Vagina (tissue), 2 donors: ENCODE data around the gene GATA3. TPM values are rescaled to one million over a fixed set of nuclear protein-coding genes. Genes with fewer than 3 reads are reported as not detected.

Experiments used
- DNase-seq, 2 donors: peaks; one replicate each; pipeline ENCODE4 v3.0.0-alpha.2; 2017; ENCODE audit errors: extremely low spot score in 2 of 2
- H3K27ac ChIP-seq: fragments of 200-600 bp; sonication (generic); one replicate; pipeline ENCODE4 v1.5.1; 2019
- H3K27me3 ChIP-seq: fragments of 200-600 bp; sonication (generic); one replicate; pipeline ENCODE4 v1.5.1; 2019
- H3K36me3 ChIP-seq, 2 donors: fragments of 200-600 bp; sonication (generic); one replicate each; pipeline ENCODE4 v1.5.1; 2017 to 2019
- H3K4me1 ChIP-seq: fragments of 200-600 bp; sonication (generic); one replicate; pipeline ENCODE4 v1.5.1; 2019
- H3K4me3 ChIP-seq, 2 donors: fragments of 200-600 bp; sonication (generic); 1 replicate in 1 of 2; 2 replicates in 1 of 2; pipeline ENCODE4 v1.5.1; 2016 to 2019
- H3K9me3 ChIP-seq: fragments of 200-600 bp; sonication (generic); one replicate; pipeline ENCODE4 v1.5.1; 2019
- POLR2A ChIP-seq, 2 donors: fragments of 450-650 bp; IDR thresholded peaks; one replicate each; pipeline ENCODE4 v1.6.1; 2017; ENCODE audit warnings: antibody characterized with exemption in 2 of 2, mild to moderate bottlenecking in 2 of 2, moderate library complexity in 2 of 2
- POLR2AphosphoS5 ChIP-seq, 2 donors: sonication (generic); formaldehyde crosslinking; IDR thresholded peaks; one replicate each; pipeline ENCODE4 v1.9.0; 2017; ENCODE audit warnings: antibody characterized with exemption in 2 of 2, mild to moderate bottlenecking in 2 of 2, low read depth in 1 of 2; ENCODE audit not compliant: insufficient read depth in 1 of 2
- intact Hi-C: fragments of 100-400 bp; cut with DNase I; formaldehyde crosslinking; loops from one replicate; pipeline ENCODE4 v1.15.1; 2023
- total RNA-seq: library from RNA; depleted of rRNA; stranded (reverse); fragments of >200 nt; gene quantifications from one replicate; pipeline ENCODE4 v1.2.3, GENCODE V29; 2016
- TF ChIP-seq, protein P1 (sequence below), 3 experiments: fragments of 450-650 bp in 2 of 3; fragments of 200-600 bp in 1 of 3; sonication (generic) in 1 of 3; IDR thresholded peaks; one replicate each; pipeline ENCODE4 v1.5.1; 2017 to 2019; ENCODE audit warnings: antibody characterized with exemption in 3 of 3, mild to moderate bottlenecking in 2 of 3, moderate library complexity in 2 of 3

The GATA3 gene
- total RNA-seq, 1 donor from 2014 or later = 8.6 TPM

DNA sequence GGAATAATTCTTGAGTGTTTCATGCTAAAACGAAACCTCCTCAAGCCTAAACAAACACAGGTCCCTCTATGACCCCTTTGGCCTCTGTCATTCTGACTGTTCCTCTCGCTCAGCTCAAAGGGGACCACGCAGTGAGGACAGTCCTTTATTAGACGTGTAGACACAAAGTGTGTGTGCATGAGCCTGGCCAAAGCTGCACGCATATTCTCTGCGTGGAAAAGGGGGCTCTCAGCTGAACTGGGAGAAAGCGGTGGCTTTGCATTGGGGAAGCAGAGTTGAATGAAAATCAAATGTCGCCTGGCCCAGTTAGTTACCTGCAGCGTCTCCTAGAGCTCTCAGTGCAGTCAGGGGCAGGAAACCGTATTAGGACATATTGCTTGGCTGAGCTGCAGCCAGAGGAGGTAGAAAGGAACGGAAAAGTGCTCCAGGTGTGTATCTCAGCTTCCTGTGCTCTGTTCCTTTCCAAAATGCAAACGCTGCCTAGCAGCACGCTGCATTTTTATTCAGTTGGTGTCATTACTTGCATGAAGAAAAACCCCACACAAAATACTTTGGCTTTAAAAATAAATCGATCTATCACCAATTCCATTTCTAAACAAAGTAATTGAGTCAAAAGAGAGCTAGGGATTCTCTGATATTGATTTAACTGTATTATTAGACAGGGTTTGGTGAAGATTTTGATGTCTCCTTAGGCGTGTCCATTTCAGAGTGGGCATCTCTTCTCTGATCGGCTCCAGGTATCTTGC lies 4.9 kb downstream of the GATA3 start:
- Histone ChIP-seq H3K27ac (peak overlapping the region; percentile 70), H3K27me3 (peaks cover 4% of the 10 kb centered on the region), H3K9me3 (no peaks in the 10 kb centered on the region), H3K4me3 (peak overlapping the region in 1 of 2 donors; percentile 48), H3K36me3 (no peaks in the 10 kb centered on the region), H3K4me1 (peaks cover 40% of the 10 kb centered on the region)
- intact Hi-C loops = no loop called here
- no peak for TF ChIP-seq POLR2AphosphoS5 (IDR thresholded peaks at IDR 0.05; ENCODE audit: insufficient read depth in 1 of 2, low read depth in 1 of 2)
- TF ChIP-seq, protein P1, sequence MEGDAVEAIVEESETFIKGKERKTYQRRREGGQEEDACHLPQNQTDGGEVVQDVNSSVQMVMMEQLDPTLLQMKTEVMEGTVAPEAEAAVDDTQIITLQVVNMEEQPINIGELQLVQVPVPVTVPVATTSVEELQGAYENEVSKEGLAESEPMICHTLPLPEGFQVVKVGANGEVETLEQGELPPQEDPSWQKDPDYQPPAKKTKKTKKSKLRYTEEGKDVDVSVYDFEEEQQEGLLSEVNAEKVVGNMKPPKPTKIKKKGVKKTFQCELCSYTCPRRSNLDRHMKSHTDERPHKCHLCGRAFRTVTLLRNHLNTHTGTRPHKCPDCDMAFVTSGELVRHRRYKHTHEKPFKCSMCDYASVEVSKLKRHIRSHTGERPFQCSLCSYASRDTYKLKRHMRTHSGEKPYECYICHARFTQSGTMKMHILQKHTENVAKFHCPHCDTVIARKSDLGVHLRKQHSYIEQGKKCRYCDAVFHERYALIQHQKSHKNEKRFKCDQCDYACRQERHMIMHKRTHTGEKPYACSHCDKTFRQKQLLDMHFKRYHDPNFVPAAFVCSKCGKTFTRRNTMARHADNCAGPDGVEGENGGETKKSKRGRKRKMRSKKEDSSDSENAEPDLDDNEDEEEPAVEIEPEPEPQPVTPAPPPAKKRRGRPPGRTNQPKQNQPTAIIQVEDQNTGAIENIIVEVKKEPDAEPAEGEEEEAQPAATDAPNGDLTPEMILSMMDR (IDR thresholded peaks at IDR 0.05) = no peak
- no peak for TF ChIP-seq POLR2A (IDR thresholded peaks at IDR 0.05)
- DNase-seq = no peak

DNA sequence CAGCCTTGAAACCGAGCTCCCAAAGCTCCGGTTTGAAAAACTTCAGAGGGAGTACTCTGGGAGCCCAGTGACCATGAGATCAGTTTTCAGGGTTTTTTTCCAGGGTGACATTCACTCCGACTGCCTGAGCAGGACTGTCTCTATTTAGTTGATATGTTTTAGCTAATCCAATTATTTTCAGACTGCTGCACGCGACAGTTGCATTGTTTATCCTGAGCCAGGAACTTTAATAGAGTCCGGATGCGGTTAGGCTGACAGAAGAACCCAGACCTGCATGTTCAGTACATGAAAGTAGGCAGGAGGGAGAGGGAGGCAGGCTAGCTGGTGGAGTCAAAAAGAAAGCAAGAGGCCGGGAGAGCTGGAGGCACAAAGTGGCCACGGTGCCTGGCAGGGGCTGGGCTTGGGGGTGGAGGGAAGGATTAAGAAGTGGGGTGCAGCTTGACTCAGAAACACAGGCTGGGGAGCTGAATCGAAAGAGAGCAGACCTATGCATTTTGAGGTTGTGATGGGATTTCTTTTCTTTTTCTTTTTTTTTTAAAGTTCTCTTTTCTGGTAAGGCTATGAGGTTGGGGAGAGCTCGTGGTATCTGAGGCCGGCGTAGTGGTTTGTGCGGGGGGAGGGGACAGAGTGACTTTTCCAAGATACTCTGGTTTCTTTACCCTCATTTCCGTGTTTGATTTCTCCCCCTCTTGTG lies 5.7 kb downstream of the GATA3 start:
- TF ChIP-seq POLR2AphosphoS5 (IDR thresholded peaks at IDR 0.05; ENCODE audit: insufficient read depth in 1 of 2, low read depth in 1 of 2) (no peak), POLR2A (IDR thresholded peaks at IDR 0.05) (no peak)
- TF ChIP-seq, protein P1 (IDR thresholded peaks at IDR 0.05) = no peak
- Histone ChIP-seq H3K4me1 (peaks cover 37% of the 10 kb centered on the region), H3K36me3 (no peaks in the 10 kb centered on the region), H3K4me3 (peak overlapping the region; percentile 1 to 16), H3K27me3 (peaks cover 4% of the 10 kb centered on the region), H3K9me3 (no peaks in the 10 kb centered on the region), H3K27ac (no peak overlapping the region)
- no peak for DNase-seq
- intact Hi-C loops = no loop called here

DNA sequence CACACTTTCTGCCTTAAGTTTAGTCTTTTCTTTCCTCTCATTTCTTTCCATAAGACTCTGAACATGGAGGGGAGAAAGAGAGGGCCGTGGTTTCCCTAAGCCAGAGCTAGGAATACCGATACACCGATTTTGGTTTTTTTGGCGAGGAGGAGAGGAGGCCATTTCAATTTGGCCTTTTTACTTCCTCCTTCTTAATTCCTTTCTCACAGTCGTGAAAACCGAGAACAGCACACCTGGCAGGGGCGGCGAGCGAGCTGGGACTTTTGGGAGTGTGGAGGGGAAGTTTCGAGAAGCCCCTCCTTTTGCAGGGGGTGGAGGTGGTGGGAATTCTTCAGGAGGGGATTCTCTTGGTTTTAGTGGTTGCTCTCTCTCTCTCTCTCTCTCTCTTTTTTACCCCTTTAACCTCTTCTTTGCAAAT lies 6.2 kb downstream of the GATA3 start:
- Histone ChIP-seq H3K36me3 (no peaks in the 10 kb centered on the region), H3K27ac (no peak overlapping the region), H3K9me3 (no peaks in the 10 kb centered on the region), H3K4me1 (peaks cover 37% of the 10 kb centered on the region), H3K27me3 (peaks cover 4% of the 10 kb centered on the region), H3K4me3 (peak overlapping the region; percentile 1 to 16)
- intact Hi-C loops = no loop called here
- TF ChIP-seq POLR2AphosphoS5 (IDR thresholded peaks at IDR 0.05; ENCODE audit: insufficient read depth in 1 of 2, low read depth in 1 of 2) (no peak), POLR2A (IDR thresholded peaks at IDR 0.05) (no peak)
- TF ChIP-seq, protein P1 (IDR thresholded peaks at IDR 0.05) = no peak
- DNase-seq = no peak

DNA sequence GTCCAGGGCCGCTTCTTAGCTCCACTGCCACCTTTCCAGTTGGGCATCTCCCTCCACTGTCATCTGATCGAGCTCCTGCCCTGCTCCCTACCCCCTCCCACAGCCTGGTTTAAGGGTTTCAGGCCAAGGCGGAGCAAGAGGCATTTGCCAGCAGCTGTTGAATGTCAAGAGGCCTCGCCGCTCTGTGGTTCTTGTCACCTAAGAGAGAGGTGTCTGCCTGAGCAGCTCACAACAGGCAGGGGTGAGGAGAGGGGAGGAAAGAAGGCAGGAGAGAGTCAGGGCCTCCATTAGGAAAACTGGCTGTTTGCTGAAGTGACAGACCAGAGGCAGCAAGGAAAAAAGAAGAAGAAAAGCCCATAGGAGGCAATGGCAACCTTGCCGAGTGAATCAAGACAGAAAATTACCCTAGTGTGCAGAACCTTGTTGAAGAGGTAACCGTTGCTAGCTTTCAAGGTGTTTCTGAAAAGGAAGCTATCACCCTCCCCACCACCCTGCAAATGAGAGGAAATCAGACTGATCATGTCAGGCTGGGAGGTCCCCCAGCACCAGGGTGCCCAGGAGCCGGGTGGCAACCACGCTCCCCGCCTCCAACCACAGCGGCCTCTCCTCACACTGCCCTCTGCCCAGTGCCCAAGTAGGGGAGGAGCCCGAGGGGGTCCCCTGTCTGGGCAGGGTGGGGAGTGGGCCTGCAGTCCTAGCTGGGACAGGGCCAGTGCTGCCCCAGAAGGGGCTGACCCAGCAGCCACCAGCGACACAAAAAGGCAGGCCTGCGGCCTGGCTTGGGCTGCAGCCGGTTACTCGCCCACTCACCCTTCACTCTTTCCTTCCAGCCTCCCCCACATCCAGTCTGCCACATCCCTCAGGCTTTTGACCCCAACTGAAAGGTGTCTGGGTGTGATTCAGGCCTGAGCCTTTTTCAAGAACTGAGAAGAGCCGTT lies 7.1 kb downstream of the GATA3 start:
- Histone ChIP-seq H3K4me1 (peaks cover 37% of the 10 kb centered on the region), H3K4me3 (peak overlapping the region in 1 of 2 donors; percentile 16), H3K9me3 (no peaks in the 10 kb centered on the region), H3K36me3 (no peaks in the 10 kb centered on the region), H3K27ac (peak overlapping the region; percentile 13), H3K27me3 (peaks cover 4% of the 10 kb centered on the region)
- intact Hi-C loops = no loop called here
- TF ChIP-seq, protein P1 (IDR thresholded peaks at IDR 0.05) = no peak
- TF ChIP-seq POLR2A (IDR thresholded peaks at IDR 0.05) = no peak
- TF ChIP-seq POLR2AphosphoS5 (IDR thresholded peaks at IDR 0.05; ENCODE audit: insufficient read depth in 1 of 2, low read depth in 1 of 2) = no peak
- no peak for DNase-seq
